Stomach (tissue), 9 donors: ENCODE measurements around the gene DLGAP1. TPM values are rescaled to one million over a fixed set of nuclear protein-coding genes. Genes with fewer than 3 reads are reported as not detected.

Experiments used
- DNase-seq, 2 donors: peaks; one replicate each; pipeline versions ENCODE4 v3.0.0 to v3.0.0-alpha.2; 2013 to 2019
- H3K27ac ChIP-seq, 5 donors: fragments of 200-600 bp in 4 of 5; sonication (generic) in 4 of 5; one replicate each; pipeline ENCODE4 v1.5.1; 2013 to 2019; ENCODE audit warnings: mild to moderate bottlenecking in 1 of 5, moderate library complexity in 1 of 5
- H3K27me3 ChIP-seq, 3 donors: fragments of 200-600 bp; sonication (generic); one replicate each; pipeline ENCODE4 v1.5.1; 2017 to 2019; ENCODE audit warnings: mixed run types in 1 of 3
- H3K36me3 ChIP-seq, 4 donors: fragments of 200-600 bp; sonication (generic); 1 replicate in 3 of 4; 2 replicates in 1 of 4; pipeline ENCODE4 v1.5.1; 2016 to 2019
- H3K4me1 ChIP-seq, 4 donors: fragments of 200-600 bp; sonication (generic); one replicate each; pipeline ENCODE4 v1.5.1; 2016 to 2019
- H3K4me3 ChIP-seq, 4 donors: fragments of 200-600 bp; sonication (generic) in 3 of 4; one replicate each; pipeline ENCODE4 v1.5.1; 2016 to 2019; ENCODE audit warnings: mild to moderate bottlenecking in 1 of 4
- H3K9me3 ChIP-seq, 4 donors: fragments of 200-600 bp; sonication (generic); one replicate each; pipeline ENCODE4 v1.5.1; 2016 to 2019
- CTCF ChIP-seq, 7 experiments: fragments of 450-650 bp in 4 of 7; fragments of 200-600 bp in 3 of 7; sonication (generic) in 3 of 7; IDR thresholded peaks; one replicate each; pipeline ENCODE4 v1.5.1; 2016 to 2019; ENCODE audit warnings: antibody characterized with exemption in 7 of 7, control low read depth in 2 of 7, mild to moderate bottlenecking in 1 of 7
- EP300 ChIP-seq: sonication (generic); formaldehyde crosslinking; IDR thresholded peaks from one replicate; pipeline ENCODE4 v1.6.1; 2017; ENCODE audit warnings: antibody characterized with exemption
- POLR2A ChIP-seq, 4 donors: fragments of 450-650 bp; IDR thresholded peaks; one replicate each; pipeline ENCODE4 v1.6.1; 2016; ENCODE audit warnings: antibody characterized with exemption in 4 of 4, control low read depth in 2 of 4, mild to moderate bottlenecking in 1 of 4, moderate library complexity in 1 of 4
- POLR2AphosphoS5 ChIP-seq, 3 donors: sonication (generic); formaldehyde crosslinking; IDR thresholded peaks; one replicate each; pipeline ENCODE4 v1.6.1; 2016; ENCODE audit warnings: antibody characterized with exemption in 3 of 3
- WGBS, 5 donors: extraction: QIAGEN DNeasy Blood & Tissue Kit in 3 of 5; methylation state at CpG; one replicate each; pipeline versions ENCODE4 v1.1.5 to v1.1.7; 2013 to 2018; 5-methylcytosine and 5-hydroxymethylcytosine counted together
- intact Hi-C: fragments of 100-400 bp; cut with DNase I; formaldehyde crosslinking; loops from one replicate; pipeline ENCODE4 v1.15.1; 2023; ENCODE audit warnings: low total_unique reads
- polyA plus RNA-seq, 3 donors: library from polyadenylated mRNA; stranded (reverse); fragments of 200-250 nt; gene quantifications; one replicate each; pipeline ENCODE4 v1.2.3, GENCODE V29; 2013
- total RNA-seq, 5 donors: library from RNA; depleted of rRNA; stranded (reverse); fragments of >200 nt; gene quantifications; one replicate each; pipeline versions ENCODE4 v1.1.0 to v1.2.3, GENCODE V29; 2014 to 2016
- donor health status: healthy with polysubstance abuse.
- donor health status: Bipolar disorder and iron deficiency.
- donor health status: healthy.

DLGAP1 gene
- total and polyA plus RNA-seq, 8 donors: 0.06 to 7.0 (median 1.3) TPM; not detected in 1

GRCh38 chr18:3995476-3996102 lies 459.5 kb downstream of the DLGAP1 start:
- Histone ChIP-seq H3K9me3 (no peaks in the 10 kb centered on the region), H3K4me3 (no peak overlapping the region), H3K4me1 (peaks cover 0 to 7% (median 0%) of the 10 kb centered on the region in 4 donors), H3K27ac (no peak overlapping the region), H3K36me3 (no peaks in the 10 kb centered on the region), H3K27me3 (no peaks in the 10 kb centered on the region)
- intact Hi-C loops: loop anchor here (10.0 kb wide), 1 partner anchor 121 kb away; no protein-coding TSS in a partner anchor
- peak; percentile 64 to 90 for DNase-seq
- TF ChIP-seq CTCF (IDR thresholded peaks at IDR 0.05): peak in 5 of 7 experiments; percentile 43 to 79 (median 72)
- no peak for TF ChIP-seq EP300
- WGBS, 5 donors: 15 to 18% (median 16%) methylated on average over 8 of the region's 8 CpGs

- Histone ChIP-seq H3K36me3 (no peaks in the 10 kb centered on the region), H3K9me3 (no peaks in the 10 kb centered on the region), H3K4me3 (no peak overlapping the region), H3K27me3 (no peaks in the 10 kb centered on the region), H3K4me1 (peaks cover 0 to 7% (median 0%) of the 10 kb centered on the region in 4 donors), H3K27ac (no peak overlapping the region)
- no peak for DNase-seq
- intact Hi-C loops: loop anchor here (10.0 kb wide), 1 partner anchor 119 kb away; no protein-coding TSS in a partner anchor
- no peak for TF ChIP-seq POLR2A (IDR thresholded peaks at IDR 0.05)
- TF ChIP-seq EP300: no peak
- WGBS, 5 donors: 71 to 88% (median 84%) methylated on average over 9 of the region's 9 CpGs
Observed at GRCh38 chr18:3993941-3994687, 461.0 kb downstream of the DLGAP1 start.

GRCh38 chr18:3985664-3986063 lies 469.4 kb downstream of the DLGAP1 start:
- Histone ChIP-seq H3K4me3 (no peak overlapping the region), H3K27me3 (no peaks in the 10 kb centered on the region), H3K4me1 (peaks cover 0 to 23% (median 4%) of the 10 kb centered on the region in 4 donors), H3K27ac (no peak overlapping the region), H3K9me3 (no peaks in the 10 kb centered on the region), H3K36me3 (no peaks in the 10 kb centered on the region)
- DNase-seq: no peak
- 83 to 100% (median 93%) methylated on average over 2 of the region's 2 CpGs for WGBS, 5 donors
- TF ChIP-seq EP300: no peak
- no peak for TF ChIP-seq POLR2A (IDR thresholded peaks at IDR 0.05)
- TF ChIP-seq POLR2AphosphoS5 (IDR thresholded peaks at IDR 0.05): no peak
- TF ChIP-seq CTCF (IDR thresholded peaks at IDR 0.05): no peak
- intact Hi-C loops: loop anchor here (10.0 kb wide), 1 partner anchor 221 kb away; no protein-coding TSS in a partner anchor

GRCh38 chr18:3985020-3985419 lies 470.1 kb downstream of the DLGAP1 start:
- TF ChIP-seq CTCF (IDR thresholded peaks at IDR 0.05) (no peak), EP300 (no peak), POLR2A (IDR thresholded peaks at IDR 0.05) (no peak), POLR2AphosphoS5 (IDR thresholded peaks at IDR 0.05) (no peak)
- peaks cover 0 to 23% (median 4%) of the 10 kb centered on the region in 4 donors for H3K4me1 ChIP-seq
- H3K27ac ChIP-seq: no peak overlapping the region
- DNase-seq: peak in 1 of 2 donors; percentile 10
- intact Hi-C loops: loop anchor here (10.0 kb wide), 1 partner anchor 220 kb away; no protein-coding TSS in a partner anchor
- H3K27me3 ChIP-seq: no peaks in the 10 kb centered on the region
- H3K9me3 ChIP-seq: peaks cover 0 to 4% (median 2%) of the 10 kb centered on the region in 4 donors
- H3K4me3 ChIP-seq: no peak overlapping the region
- H3K36me3 ChIP-seq: no peaks in the 10 kb centered on the region
